ENCODE data around the gene HNF1A.

Gene HNF1A

GRCh38 chr12:120990487-120991055 is 12.2 kb downstream of the HNF1A start:
- no peak for DNase-seq

GRCh38 chr12:120991965-120992364 is 13.6 kb downstream of the HNF1A start:
- no peak for DNase-seq

- DNase-seq, result no peak
Observed at GRCh38 chr12:120992989-120993388, 14.6 kb downstream of the HNF1A start.

GRCh38 chr12:120993496-120993895 is 15.2 kb downstream of the HNF1A start:
- DNase-seq, result no peak

- no peak for DNase-seq
Observed at GRCh38 chr12:120994059-120994458, 15.7 kb downstream of the HNF1A start.

- DNase-seq, result no peak
Observed at GRCh38 chr12:120994589-120995337, 16.4 kb downstream of the HNF1A start.

GRCh38 chr12:120996133-120996746 is 17.9 kb downstream of the HNF1A start:
- no peak for DNase-seq

- DNase-seq, result no peak
Observed at GRCh38 chr12:120997448-120997847, 19.1 kb downstream of the HNF1A start.

- DNase-seq, result no peak
Observed at GRCh38 chr12:120998435-120998834, 20.1 kb downstream of the HNF1A start.

- no peak for DNase-seq
Observed at GRCh38 chr12:120999191-121000120, 21.1 kb downstream of the HNF1A start.

- no peak for DNase-seq
Observed at GRCh38 chr12:121000530-121000929, 22.2 kb downstream of the HNF1A start.

- DNase-seq, result no peak
Observed at GRCh38 chr12:121001060-121001459, 22.7 kb downstream of the HNF1A start.

GRCh38 chr12:121001841-121002483 is 23.6 kb downstream of the HNF1A start:
- DNase-seq, result no peak

- no peak for DNase-seq
Observed at GRCh38 chr12:121003650-121004049, 25.3 kb downstream of the HNF1A start.

GRCh38 chr12:121004253-121004815 is 26.0 kb downstream of the HNF1A start:
- DNase-seq, result no peak

GRCh38 chr12:121005346-121005815 is 27.0 kb downstream of the HNF1A start:
- no peak for DNase-seq

- no peak for DNase-seq
Observed at GRCh38 chr12:121008347-121009098, 30.2 kb downstream of the HNF1A start.

- no peak for DNase-seq
Observed at GRCh38 chr12:121009741-121010140, 31.4 kb downstream of the HNF1A start.

GRCh38 chr12:121010860-121011259 is 32.5 kb downstream of the HNF1A start:
- DNase-seq, result no peak

GRCh38 chr12:121011820-121012219 is 33.5 kb downstream of the HNF1A start:
- no peak for DNase-seq

- no peak for DNase-seq
Observed at GRCh38 chr12:121013715-121014114, 35.4 kb downstream of the HNF1A start.

Measured in NCI-H1436 treated with DMSO at 0.1 percent for 48 hours (cell line).